Kidney epithelial cell (primary cell): ENCODE results near the gene L3MBTL4. TPM values are rescaled to one million over a fixed set of nuclear protein-coding genes. Genes with fewer than 3 reads are reported as not detected.

Experiments
- DNase-seq: peaks from one replicate; pipeline ENCODE4 v3.0.0-alpha.2; 2010; ENCODE audit warnings: low read depth
- H3K27me3 ChIP-seq: 2 replicates; pipeline ENCODE4 v1.6.0; 2011; ENCODE audit warnings: low read length; ENCODE audit not compliant: control insufficient read depth, insufficient read depth
- H3K36me3 ChIP-seq: 2 replicates; pipeline ENCODE4 v1.5.1; 2011; ENCODE audit warnings: low read length; ENCODE audit not compliant: control insufficient read depth, insufficient read depth
- H3K4me3 ChIP-seq: 2 replicates; pipeline ENCODE4 v1.5.1; 2011; ENCODE audit warnings: low read depth, mild to moderate bottlenecking, control low read depth, low read length
- CTCF ChIP-seq: IDR thresholded peaks from 2 replicates; pipeline ENCODE4 v1.5.1; 2011; ENCODE audit warnings: mild to moderate bottlenecking, moderate library complexity, low read length, control low read depth, inconsistent platforms; ENCODE audit not compliant: insufficient read depth, poor library complexity, severe bottlenecking
- total RNA-seq: library from RNA; depleted of rRNA; stranded (reverse); fragments of >200 nt; gene quantifications from 2 replicates; pipeline ENCODE4 v1.2.3, GENCODE V29; 2015

The L3MBTL4 gene
- total RNA-seq, 1 donor from 2014 or later: 9.8 TPM

- no peaks in the 10 kb centered on the region for H3K36me3 ChIP-seq
- no peak for TF ChIP-seq CTCF
- no peak overlapping the region for H3K4me3 ChIP-seq
- no peaks in the 10 kb centered on the region for H3K27me3 ChIP-seq
- no peak for DNase-seq
Measured at GRCh38 chr18:5909125-5909524, 505.6 kb downstream of the L3MBTL4 start.
